Spleen (tissue), 11 donors: ENCODE measurements around the gene TBX10. TPM values are rescaled to one million over a fixed set of nuclear protein-coding genes. Genes with fewer than 3 reads are reported as not detected.
"Not testable (repeated sequence)": the region's sequence is repeated elsewhere in the genome, so short reads cannot be mapped to it uniquely, and the experiment has no call there.

Experiments used
- DNase-seq: peaks from one replicate; pipeline ENCODE4 v3.0.0-alpha.2; 2020
- H3K27ac ChIP-seq, 8 donors: fragments of 200-600 bp; sonication (generic) in 7 of 8; 1 replicate in 4 of 8; 2 replicates in 4 of 8; pipeline versions ENCODE4 v1.5.0 to v1.8.0; 2016 to 2021; ENCODE audit warnings: inconsistent platforms in 4 of 8, mild to moderate bottlenecking in 4 of 8, moderate library complexity in 1 of 8
- H3K27me3 ChIP-seq, 7 donors: fragments of 200-600 bp; sonication (generic) in 6 of 7; replicated peaks in 1 of 7; 1 replicate in 4 of 7; 2 replicates in 3 of 7; pipeline versions ENCODE4 v1.5.0 to v1.8.0; 2016 to 2021; ENCODE audit warnings: inconsistent platforms in 3 of 7, mild to moderate bottlenecking in 1 of 7
- H3K36me3 ChIP-seq, 6 donors: fragments of 200-600 bp; sonication (generic) in 5 of 6; 1 replicate in 4 of 6; 2 replicates in 2 of 6; pipeline versions ENCODE4 v1.5.0 to v1.8.0; 2016 to 2021; ENCODE audit warnings: inconsistent platforms in 2 of 6
- H3K4me1 ChIP-seq, 6 donors: fragments of 200-600 bp; sonication (generic) in 5 of 6; 1 replicate in 3 of 6; 2 replicates in 3 of 6; pipeline versions ENCODE4 v1.5.0 to v1.8.0; 2016 to 2021; ENCODE audit warnings: inconsistent platforms in 3 of 6
- H3K4me3 ChIP-seq, 8 donors: fragments of 200-600 bp; sonication (generic) in 7 of 8; 1 replicate in 4 of 8; 2 replicates in 4 of 8; pipeline versions ENCODE4 v1.5.0 to v1.8.0; 2016 to 2021; ENCODE audit warnings: inconsistent platforms in 4 of 8, mild to moderate bottlenecking in 4 of 8, moderate library complexity in 2 of 8
- H3K9me3 ChIP-seq, 8 donors: fragments of 200-600 bp; sonication (generic) in 7 of 8; 1 replicate in 4 of 8; 2 replicates in 4 of 8; pipeline versions ENCODE4 v1.5.0 to v1.8.0; 2016 to 2021; ENCODE audit warnings: inconsistent platforms in 4 of 8
- POLR2A ChIP-seq, 3 donors: fragments of 450-650 bp; IDR thresholded peaks; one replicate each; pipeline ENCODE4 v1.5.1; 2017; ENCODE audit warnings: antibody characterized with exemption in 3 of 3, mild to moderate bottlenecking in 1 of 3
- POLR2AphosphoS5 ChIP-seq, 3 donors: sonication (generic); formaldehyde crosslinking; IDR thresholded peaks; one replicate each; pipeline ENCODE4 v1.5.1; 2017; ENCODE audit warnings: antibody characterized with exemption in 3 of 3
- WGBS, 5 donors: extraction: QIAGEN DNeasy Blood & Tissue Kit in 3 of 5; methylation state at CpG; one replicate each; pipeline versions ENCODE4 v1.1.5 to v1.1.7; 2013 to 2018; 5-methylcytosine and 5-hydroxymethylcytosine counted together
- intact Hi-C: fragments of 100-400 bp; cut with DNase I; formaldehyde crosslinking; loops from one replicate; pipeline ENCODE4 v1.15.0; 2023; ENCODE audit warnings: low total_unique reads
- polyA plus RNA-seq, 3 donors: library from polyadenylated mRNA; stranded (reverse); fragments of 200-250 nt; gene quantifications; one replicate each; pipeline ENCODE4 v1.2.1, GENCODE V29; 2013
- total RNA-seq, 7 donors: library from RNA; depleted of rRNA in 3 of 7; stranded (reverse); fragments of >200 nt in 3 of 7; fragmentation: NEBNext Ultra II Directional in 4 of 7; extraction: Animal tissue kit (Norgen Biotek cat#: 25700) in 4 of 7; gene quantifications; one replicate each; pipeline versions ENCODE4 v1.1.0 to v1.2.1, GENCODE V29; 2016 to 2021
- TF ChIP-seq, protein P1 (sequence below), 11 experiments: fragments of 200-600 bp in 7 of 11; fragments of 450-650 bp in 4 of 11; sonication (generic) in 4 of 11; IDR thresholded peaks in 8 of 11; conservative IDR thresholded peaks in 3 of 11; 1 replicate in 7 of 11; 2 replicates in 4 of 11; pipeline versions ENCODE4 v1.4.0 to v1.8.0; 2016 to 2021; ENCODE audit warnings: antibody characterized with exemption in 11 of 11, inconsistent platforms in 4 of 11, mild to moderate bottlenecking in 1 of 11
- donor health status: healthy with polysubstance abuse.
- donor health status: DM: no; HTN: no; CAD: no; lungs with moderate emphysema.
- donor health status: DM: no; HTN: no; CAD: no.
- donor health status: Bipolar disorder and iron deficiency.
- donor health status: healthy.
- donor health status: DM: no; HTN: no; CAD: no.
- donor health status: DM: yes; HTN: yes; CAD: no.

TBX10 gene
- total and polyA plus RNA-seq, 10 donors: 0.08 TPM; not detected in 9

DNA sequence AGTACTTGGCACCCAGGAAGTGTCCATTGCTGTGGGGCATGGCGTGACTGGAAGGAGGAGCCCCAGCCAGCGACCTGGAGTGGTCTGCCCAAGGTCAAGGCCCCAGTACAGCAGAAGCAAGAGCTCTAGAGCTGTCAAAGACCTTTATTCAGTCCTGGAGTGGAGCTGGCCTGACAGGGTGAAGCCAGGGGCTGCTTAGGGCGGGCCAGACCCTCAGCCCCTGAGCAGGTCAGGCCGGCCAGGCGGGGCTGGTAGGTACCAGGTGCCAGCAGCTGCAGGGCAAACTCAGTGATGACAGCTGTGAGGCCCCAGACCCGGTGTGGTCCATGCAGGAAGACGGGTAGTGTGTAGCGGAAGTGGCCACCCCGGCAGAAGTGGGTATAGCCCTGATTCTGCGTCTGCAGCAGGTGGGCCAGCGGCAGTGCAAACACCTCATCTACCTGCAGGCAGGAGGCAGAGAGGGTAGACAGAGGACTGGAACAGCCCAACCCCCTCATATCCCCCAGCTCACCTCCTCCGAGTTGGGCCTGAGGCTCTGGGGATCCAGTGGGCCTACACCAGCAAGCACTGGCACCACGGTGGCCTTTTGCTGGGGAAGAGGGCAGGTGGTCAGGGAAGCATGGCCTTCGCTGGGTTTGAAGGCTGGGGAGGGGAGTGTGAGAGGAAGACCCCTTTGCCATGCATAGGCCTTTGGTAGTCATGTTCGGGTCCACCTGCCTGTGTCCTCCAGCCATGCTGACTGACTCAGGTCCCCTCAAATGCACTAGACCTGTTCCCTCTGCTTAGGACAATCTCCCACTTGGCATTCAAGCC lies 11.5 kb downstream of the TBX10 start:
- Histone ChIP-seq H3K36me3 (no peaks in the 10 kb centered on the region), H3K9me3 (no peaks in the 10 kb centered on the region), H3K27ac (no peak overlapping the region), H3K4me3 (no peak overlapping the region), H3K4me1 (peaks cover 7 to 25% (median 20%) of the 10 kb centered on the region in 6 donors), H3K27me3 (no peaks in the 10 kb centered on the region)
- intact Hi-C loops: no loop called here
- peak; percentile 76 for DNase-seq
- WGBS, 5 donors: 86 to 93% (median 89%) methylated on average over 13 to 15 of the region's 15 CpGs
- TF ChIP-seq, protein P1, sequence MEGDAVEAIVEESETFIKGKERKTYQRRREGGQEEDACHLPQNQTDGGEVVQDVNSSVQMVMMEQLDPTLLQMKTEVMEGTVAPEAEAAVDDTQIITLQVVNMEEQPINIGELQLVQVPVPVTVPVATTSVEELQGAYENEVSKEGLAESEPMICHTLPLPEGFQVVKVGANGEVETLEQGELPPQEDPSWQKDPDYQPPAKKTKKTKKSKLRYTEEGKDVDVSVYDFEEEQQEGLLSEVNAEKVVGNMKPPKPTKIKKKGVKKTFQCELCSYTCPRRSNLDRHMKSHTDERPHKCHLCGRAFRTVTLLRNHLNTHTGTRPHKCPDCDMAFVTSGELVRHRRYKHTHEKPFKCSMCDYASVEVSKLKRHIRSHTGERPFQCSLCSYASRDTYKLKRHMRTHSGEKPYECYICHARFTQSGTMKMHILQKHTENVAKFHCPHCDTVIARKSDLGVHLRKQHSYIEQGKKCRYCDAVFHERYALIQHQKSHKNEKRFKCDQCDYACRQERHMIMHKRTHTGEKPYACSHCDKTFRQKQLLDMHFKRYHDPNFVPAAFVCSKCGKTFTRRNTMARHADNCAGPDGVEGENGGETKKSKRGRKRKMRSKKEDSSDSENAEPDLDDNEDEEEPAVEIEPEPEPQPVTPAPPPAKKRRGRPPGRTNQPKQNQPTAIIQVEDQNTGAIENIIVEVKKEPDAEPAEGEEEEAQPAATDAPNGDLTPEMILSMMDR (IDR thresholded peaks at IDR 0.05 in 8 of 11, conservative IDR thresholded peaks at IDR 0.05 in 3 of 11): no peak
- TF ChIP-seq POLR2A (IDR thresholded peaks at IDR 0.05): no peak
- TF ChIP-seq POLR2AphosphoS5 (IDR thresholded peaks at IDR 0.05): no peak

DNA sequence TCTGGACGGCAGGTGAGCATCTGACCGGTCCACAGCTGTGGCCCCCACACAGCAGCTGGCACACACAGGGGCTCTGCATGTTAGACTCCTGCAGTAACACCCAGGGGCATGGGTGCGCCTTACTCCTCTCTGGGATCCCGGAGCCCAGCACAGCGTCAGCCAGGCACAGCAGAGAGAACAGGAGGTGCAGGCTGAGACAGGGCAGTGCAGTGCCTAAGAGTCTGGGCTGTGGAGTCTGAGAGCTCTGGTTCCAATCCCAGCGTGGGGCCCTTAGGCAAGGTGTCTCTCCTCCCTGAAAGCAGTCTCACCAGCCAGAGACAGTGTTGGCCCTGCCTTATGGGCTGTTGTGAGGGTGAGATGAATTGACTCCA lies 12.1 kb downstream of the TBX10 start:
- WGBS, 5 donors: 90 to 100% (median 94%) methylated on average over 3 to 6 of the region's 6 CpGs
- Histone ChIP-seq H3K4me1 (peaks cover 7 to 25% (median 20%) of the 10 kb centered on the region in 6 donors), H3K9me3 (no peaks in the 10 kb centered on the region), H3K27ac (no peak overlapping the region), H3K27me3 (no peaks in the 10 kb centered on the region), H3K36me3 (no peaks in the 10 kb centered on the region), H3K4me3 (no peak overlapping the region)
- TF ChIP-seq, protein P1 (IDR thresholded peaks at IDR 0.05 in 8 of 11, conservative IDR thresholded peaks at IDR 0.05 in 3 of 11): no peak
- TF ChIP-seq POLR2AphosphoS5 (IDR thresholded peaks at IDR 0.05) (no peak), POLR2A (IDR thresholded peaks at IDR 0.05) (no peak)
- intact Hi-C loops: no loop called here
- DNase-seq: peak; percentile 70

DNA sequence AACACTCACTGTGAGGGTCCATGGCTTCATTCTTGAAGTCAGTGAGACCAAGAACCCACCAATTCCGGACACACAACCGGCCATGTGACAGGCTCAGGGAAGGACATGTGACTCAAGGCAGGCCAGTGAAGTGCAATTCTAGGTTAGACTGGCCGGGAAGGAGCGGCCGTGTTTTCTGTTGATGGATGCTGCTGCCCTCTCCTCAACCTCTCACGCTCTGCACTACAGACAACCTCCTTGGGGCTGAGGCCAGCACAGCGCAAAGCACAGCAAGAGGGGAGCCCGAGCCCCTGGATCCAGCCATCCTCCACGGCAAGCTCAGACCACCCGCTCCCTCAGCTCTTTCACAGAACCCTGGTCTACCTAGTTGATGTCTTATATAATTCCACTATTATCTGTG lies 12.6 kb downstream of the TBX10 start:
- peaks cover 7 to 25% (median 20%) of the 10 kb centered on the region in 6 donors for H3K4me1 ChIP-seq
- intact Hi-C loops: no loop called here
- WGBS, 5 donors: 90 to 95% (median 94%) methylated on average over 8 to 10 of the region's 10 CpGs
- H3K9me3 ChIP-seq: no peaks in the 10 kb centered on the region
- H3K4me3 ChIP-seq: no peak overlapping the region
- TF ChIP-seq POLR2A (IDR thresholded peaks at IDR 0.05): no peak
- TF ChIP-seq, protein P1 (IDR thresholded peaks at IDR 0.05 in 8 of 11, conservative IDR thresholded peaks at IDR 0.05 in 3 of 11): no peak
- H3K27ac ChIP-seq: no peak overlapping the region
- H3K36me3 ChIP-seq: no peaks in the 10 kb centered on the region
- no peaks in the 10 kb centered on the region for H3K27me3 ChIP-seq
- peak; percentile 69 for DNase-seq

DNA sequence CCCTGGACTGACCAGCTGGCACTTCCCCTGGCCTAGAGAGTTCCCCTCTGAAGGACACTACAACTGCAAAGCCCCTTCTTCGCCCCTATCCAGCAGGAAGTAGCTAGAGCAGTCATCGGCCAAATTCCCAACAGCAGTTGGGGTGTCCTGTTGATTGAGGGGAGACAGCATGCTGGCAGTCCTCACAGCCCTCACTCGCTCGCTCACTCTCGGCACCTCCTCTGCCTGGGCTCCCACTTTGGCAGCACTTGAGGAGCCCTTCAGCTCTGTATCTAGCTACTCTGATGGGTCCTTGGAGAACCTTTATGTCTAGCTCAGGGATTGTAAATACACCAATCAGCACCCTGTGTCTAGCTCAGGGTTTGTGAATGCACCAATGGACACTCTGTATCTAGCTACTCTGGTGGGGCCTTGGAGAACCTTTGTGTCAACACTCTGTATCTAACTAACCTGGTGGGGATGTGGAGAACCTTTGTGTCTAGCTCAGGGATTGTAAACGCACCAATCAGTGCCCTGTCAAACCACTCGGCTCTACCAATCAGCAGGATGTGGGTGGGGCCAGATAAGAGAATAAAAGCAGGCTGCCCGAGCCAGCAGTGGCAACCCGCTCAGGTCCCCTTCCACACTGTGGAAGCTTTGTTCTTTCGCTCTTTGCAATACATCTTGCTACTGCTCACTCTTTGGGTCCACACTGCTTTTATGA lies 13.3 kb downstream of the TBX10 start:
- peaks cover 7 to 23% (median 20%) of the 10 kb centered on the region in 6 donors for H3K4me1 ChIP-seq
- 89 to 95% (median 92%) methylated on average over 9 to 10 of the region's 10 CpGs for WGBS, 5 donors
- intact Hi-C loops, H3K27me3 ChIP-seq, H3K4me3 ChIP-seq, DNase-seq, H3K9me3 ChIP-seq, H3K27ac ChIP-seq, H3K36me3 ChIP-seq: not testable (repeated sequence)

DNA sequence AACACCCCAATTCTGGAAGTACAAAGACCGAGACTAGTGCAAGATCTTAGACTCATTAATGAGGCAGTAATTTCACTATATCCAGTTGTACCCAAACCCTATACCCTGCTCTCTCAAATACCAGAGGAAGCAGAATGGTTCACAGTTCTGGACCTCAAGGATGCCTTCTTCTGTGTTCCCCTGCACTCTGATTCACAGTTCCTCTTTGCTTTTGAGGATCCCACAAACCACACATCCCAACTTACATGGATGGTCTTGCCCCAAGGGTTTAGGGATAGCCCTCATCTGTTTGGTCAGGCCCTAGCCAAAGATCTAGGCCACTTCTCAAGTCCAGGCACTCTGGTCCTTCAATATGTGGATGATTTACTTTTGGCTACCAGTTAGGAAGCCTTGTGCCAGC lies 15.8 kb downstream of the TBX10 start:
- H3K4me1 ChIP-seq, H3K36me3 ChIP-seq, H3K27me3 ChIP-seq, DNase-seq, intact Hi-C loops, H3K9me3 ChIP-seq, H3K27ac ChIP-seq, H3K4me3 ChIP-seq: not testable (repeated sequence)
- WGBS, 5 donors: 75 to 94% (median 89%) methylated on average over 1 of the region's 1 CpG

DNA sequence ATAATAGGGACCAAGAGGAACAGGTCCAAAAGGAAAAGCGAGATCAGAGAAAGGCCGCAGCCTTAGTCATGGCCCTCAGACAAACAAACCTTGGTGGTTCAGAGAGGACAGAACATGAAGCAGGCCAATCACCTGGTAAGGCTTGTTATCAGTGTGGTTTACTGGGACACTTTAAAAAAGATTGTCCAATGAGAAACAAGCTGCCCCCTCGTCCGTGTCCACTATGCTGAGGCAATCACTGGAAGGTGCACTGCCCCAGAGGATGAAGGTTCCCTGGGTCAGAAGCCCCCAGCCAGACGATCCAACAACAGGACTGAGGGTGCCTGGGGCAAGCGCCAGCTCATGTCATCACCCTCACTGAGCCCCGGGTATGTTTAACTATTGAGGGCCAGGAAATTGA lies 16.7 kb downstream of the TBX10 start:
- H3K4me1 ChIP-seq, intact Hi-C loops, H3K9me3 ChIP-seq, H3K27me3 ChIP-seq, DNase-seq, H3K36me3 ChIP-seq, H3K27ac ChIP-seq, H3K4me3 ChIP-seq: not testable (repeated sequence)
- 60 to 90% (median 75%) methylated on average over 6 to 7 of the region's 7 CpGs for WGBS, 5 donors

DNA sequence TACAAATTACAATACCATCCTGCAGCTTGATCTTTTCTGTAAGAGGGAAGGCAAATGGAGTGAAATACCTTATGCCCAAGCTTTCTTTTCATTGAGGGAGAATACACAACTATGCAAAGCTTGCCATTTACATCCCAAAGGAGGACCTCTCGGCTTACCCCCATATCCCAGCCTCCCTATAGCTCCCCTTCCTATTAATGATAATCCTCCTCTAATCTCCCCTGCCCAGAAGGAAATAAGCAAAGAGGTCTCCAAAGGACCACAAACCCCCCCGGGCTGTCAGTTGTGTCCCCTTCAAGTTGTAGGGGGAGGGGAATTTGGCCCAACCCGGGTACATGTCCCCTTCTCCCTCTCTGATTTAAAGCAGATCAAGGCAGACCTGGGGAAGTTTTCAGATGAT lies 17.6 kb downstream of the TBX10 start:
- H3K4me1 ChIP-seq, H3K36me3 ChIP-seq, H3K4me3 ChIP-seq, intact Hi-C loops, H3K27me3 ChIP-seq, H3K27ac ChIP-seq, H3K9me3 ChIP-seq, DNase-seq: not testable (repeated sequence)
- 61 to 86% (median 77%) methylated on average over 2 to 3 of the region's 3 CpGs for WGBS, 5 donors
